Body of pancreas (tissue), 4 donors: ENCODE results near the gene ITGA2. TPM values are rescaled to one million over a fixed set of nuclear protein-coding genes. Genes with fewer than 3 reads are reported as not detected.

Experiments
- ATAC-seq: fragments of 150-250 bp; one replicate; pipeline ENCODE4 v1.9.1; 2016
- DNase-seq, 4 donors: peaks; one replicate each; pipeline ENCODE4 v3.0.0-alpha.2; 2019
- H3K27ac ChIP-seq, 4 donors: fragments of 200-600 bp; sonication (generic); 1 replicate in 3 of 4; 2 replicates in 1 of 4; pipeline versions ENCODE4 v1.5.1 to v1.6.1; 2016 to 2019; ENCODE audit warnings: mild to moderate bottlenecking in 1 of 4, mixed read lengths in 1 of 4, moderate library complexity in 1 of 4
- H3K27me3 ChIP-seq, 2 donors: fragments of 200-600 bp; sonication (generic); one replicate each; pipeline ENCODE4 v1.6.0; 2016; ENCODE audit warnings: mild to moderate bottlenecking in 1 of 2
- H3K36me3 ChIP-seq, 2 donors: fragments of 200-600 bp; sonication (generic); replicated peaks in 1 of 2; 2 replicates each; pipeline ENCODE4 v1.5.1; 2016; ENCODE audit warnings: low read depth in 2 of 2; ENCODE audit not compliant: insufficient read depth in 1 of 2
- H3K4me1 ChIP-seq: fragments of 200-600 bp; sonication (generic); one replicate; pipeline ENCODE4 v1.6.0; 2016
- H3K4me3 ChIP-seq, 2 donors: fragments of 200-600 bp; sonication (generic); 1 replicate in 1 of 2; 2 replicates in 1 of 2; pipeline ENCODE4 v1.5.1; 2016 to 2019
- H3K9me3 ChIP-seq, 3 donors: fragments of 200-600 bp; sonication (generic); 1 replicate in 2 of 3; 2 replicates in 1 of 3; pipeline ENCODE4 v1.5.1; 2016
- CTCF ChIP-seq, 7 experiments: fragments of 450-650 bp in 4 of 7; fragments of 200-600 bp in 3 of 7; sonication (generic) in 3 of 7; IDR thresholded peaks; one replicate each; pipeline ENCODE4 v1.5.1; 2016 to 2019; ENCODE audit warnings: antibody characterized with exemption in 7 of 7
- POLR2A ChIP-seq, 3 donors: fragments of 450-650 bp; IDR thresholded peaks; one replicate each; pipeline ENCODE4 v1.6.1; 2016; ENCODE audit warnings: antibody characterized with exemption in 3 of 3, mild to moderate bottlenecking in 2 of 3
- WGBS, 2 donors: methylation state at CpG; one replicate each; pipeline ENCODE4 v1.1.5; 2017; 5-methylcytosine and 5-hydroxymethylcytosine counted together
- intact Hi-C: fragments of 100-400 bp; cut with DNase I; formaldehyde crosslinking; loops from one replicate; pipeline ENCODE4 v1.15.1; 2023
- total RNA-seq, 2 donors: library from RNA; depleted of rRNA; stranded (reverse); fragments of >200 nt; gene quantifications; one replicate each; pipeline ENCODE4 v1.1.0, GENCODE V29; 2016

Gene ITGA2
- total RNA-seq, 2 donors from 2014 or later, result 4.0 to 4.4 TPM

GRCh38 chr5:53019320-53019719 is 30.2 kb downstream of the ITGA2 start:
- intact Hi-C loops, result no loop called here
- 84 to 86% methylated on average over 4 of the region's 4 CpGs for WGBS, 2 donors

GRCh38 chr5:53022930-53023511 is 33.9 kb downstream of the ITGA2 start:
- TF ChIP-seq CTCF (IDR thresholded peaks at IDR 0.05), result no peak
- no peak for TF ChIP-seq POLR2A (IDR thresholded peaks at IDR 0.05)
- Histone ChIP-seq H3K27ac (no peak overlapping the region), H3K27me3 (no peaks in the 10 kb centered on the region), H3K9me3 (no peaks in the 10 kb centered on the region), H3K36me3 (no peaks in the 10 kb centered on the region), H3K4me1 (peaks cover 4% of the 10 kb centered on the region), H3K4me3 (no peak overlapping the region)
- intact Hi-C loops, result no loop called here
- DNase-seq (no peak), ATAC-seq (no peak)
- WGBS, 2 donors, result 55 to 60% methylated on average over 6 of the region's 6 CpGs

More at GRCh38 chr5:53019320-53019719, 30.2 kb downstream of the ITGA2 start:
- DNase-seq (no peak), ATAC-seq (no peak)
- H3K4me3 ChIP-seq, result no peak overlapping the region
- H3K36me3 ChIP-seq, result no peaks in the 10 kb centered on the region
- TF ChIP-seq CTCF (IDR thresholded peaks at IDR 0.05) (no peak), POLR2A (IDR thresholded peaks at IDR 0.05) (no peak)
- no peaks in the 10 kb centered on the region for H3K4me1 ChIP-seq
- H3K27me3 ChIP-seq, result no peaks in the 10 kb centered on the region
- no peaks in the 10 kb centered on the region for H3K9me3 ChIP-seq
- no peak overlapping the region for H3K27ac ChIP-seq

GRCh38 chr5:53023969-53024368 is 34.8 kb downstream of the ITGA2 start:
- 74 to 80% methylated on average over 2 of the region's 2 CpGs for whole genome bisulfite sequencing, 2 donors
- TF ChIP-seq CTCF (IDR thresholded peaks at IDR 0.05) (no peak), POLR2A (IDR thresholded peaks at IDR 0.05) (no peak)
- DNase-seq (peak in 1 of 4 donors; percentile 24), ATAC-seq (peak; percentile 35)
- no peak overlapping the region for H3K27ac ChIP-seq
- peaks cover 4% of the 10 kb centered on the region for H3K4me1 ChIP-seq
- intact Hi-C loops, result no loop called here
- no peaks in the 10 kb centered on the region for H3K27me3 ChIP-seq
- no peaks in the 10 kb centered on the region for H3K36me3 ChIP-seq
- no peak overlapping the region for H3K4me3 ChIP-seq
- no peaks in the 10 kb centered on the region for H3K9me3 ChIP-seq

- ATAC-seq, result no peak
- H3K27me3 ChIP-seq, result no peaks in the 10 kb centered on the region
- TF ChIP-seq CTCF (IDR thresholded peaks at IDR 0.05) (no peak), POLR2A (IDR thresholded peaks at IDR 0.05) (no peak)
- 83 to 84% methylated on average over 4 of the region's 4 CpGs for WGBS, 2 donors
- DNase-seq, result no peak
- H3K27ac ChIP-seq, result no peak overlapping the region
- no peaks in the 10 kb centered on the region for H3K36me3 ChIP-seq
- no peaks in the 10 kb centered on the region for H3K9me3 ChIP-seq
- intact Hi-C loops, result no loop called here
- no peak overlapping the region for H3K4me3 ChIP-seq
- H3K4me1 ChIP-seq, result peaks cover 4% of the 10 kb centered on the region
These were observed 35.4 kb downstream of the ITGA2 start for GRCh38 chr5:53024535-53024934.

GRCh38 chr5:53025487-53025886 is 36.3 kb downstream of the ITGA2 start:
- Histone ChIP-seq H3K4me3 (no peak overlapping the region), H3K4me1 (peaks cover 8% of the 10 kb centered on the region)
- WGBS, 2 donors, result 80 to 86% methylated on average over 5 of the region's 5 CpGs

More at GRCh38 chr5:53025487-53025886, 36.3 kb downstream of the ITGA2 start:
- no peak overlapping the region for H3K27ac ChIP-seq
- no peaks in the 10 kb centered on the region for H3K27me3 ChIP-seq
- H3K9me3 ChIP-seq, result no peaks in the 10 kb centered on the region
- intact Hi-C loops, result no loop called here
- TF ChIP-seq POLR2A (IDR thresholded peaks at IDR 0.05), result no peak
- TF ChIP-seq CTCF (IDR thresholded peaks at IDR 0.05), result no peak
- no peaks in the 10 kb centered on the region for H3K36me3 ChIP-seq
- ATAC-seq (no peak), DNase-seq (no peak)
